Activated naive CD4-positive, alpha-beta T cell treated with anti-CD3 and anti-CD28 coated beads, Interleukin-2, amount 50 U/mL, for 24 hours (primary cell): ENCODE measurements around the gene NDC1.
"Not testable (repeated sequence)": the region's sequence is repeated elsewhere in the genome, so short reads cannot be mapped to it uniquely, and the experiment has no call there.

Source experiments
- H3K27ac Mint-ChIP-seq: one replicate; pipeline ENCODE4 v1.8.0; 2021; ENCODE audit warnings: mild to moderate bottlenecking, mixed read lengths
- H3K27me3 Mint-ChIP-seq: one replicate; pipeline ENCODE4 v1.8.0; 2021; ENCODE audit warnings: mixed read lengths
- H3K36me3 Mint-ChIP-seq: one replicate; pipeline ENCODE4 v1.8.0; 2021; ENCODE audit warnings: mixed read lengths
- H3K4me1 Mint-ChIP-seq: one replicate; pipeline ENCODE4 v1.8.0; 2021; ENCODE audit warnings: mixed read lengths
- H3K4me3 Mint-ChIP-seq: one replicate; pipeline ENCODE4 v1.8.0; 2021; ENCODE audit warnings: mild to moderate bottlenecking, mixed read lengths
- H3K9me3 Mint-ChIP-seq: one replicate; pipeline ENCODE4 v1.8.0; 2021; ENCODE audit warnings: mixed read lengths

Gene NDC1

DNA sequence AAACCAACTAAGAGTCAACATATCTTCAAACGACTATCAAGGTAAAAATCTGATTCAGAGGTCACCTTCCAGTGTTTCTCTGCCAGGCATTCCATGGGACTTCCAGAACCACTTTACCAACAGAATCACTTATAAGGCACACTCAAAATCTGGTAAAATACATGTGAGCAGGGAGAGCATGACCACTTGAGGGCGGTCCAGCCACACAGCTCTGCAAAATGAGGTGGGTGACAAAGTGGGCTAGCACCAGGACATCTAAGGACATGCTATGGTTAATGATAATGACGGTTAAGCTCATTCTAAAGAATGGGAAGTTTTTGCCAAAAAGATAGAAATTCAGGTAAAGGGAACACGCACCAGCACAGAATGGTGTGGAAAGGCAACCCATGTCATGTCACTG lies 74.6 kb downstream of the NDC1 start:
- peaks cover 12% of the 10 kb centered on the region for H3K4me1 Mint-ChIP-seq
- no peaks in the 10 kb centered on the region for H3K27me3 Mint-ChIP-seq
- no peaks in the 10 kb centered on the region for H3K9me3 Mint-ChIP-seq
- H3K27ac Mint-ChIP-seq, result no peak overlapping the region
- H3K36me3 Mint-ChIP-seq, result peaks cover 48% of the 10 kb centered on the region
- no peak overlapping the region for H3K4me3 Mint-ChIP-seq

DNA sequence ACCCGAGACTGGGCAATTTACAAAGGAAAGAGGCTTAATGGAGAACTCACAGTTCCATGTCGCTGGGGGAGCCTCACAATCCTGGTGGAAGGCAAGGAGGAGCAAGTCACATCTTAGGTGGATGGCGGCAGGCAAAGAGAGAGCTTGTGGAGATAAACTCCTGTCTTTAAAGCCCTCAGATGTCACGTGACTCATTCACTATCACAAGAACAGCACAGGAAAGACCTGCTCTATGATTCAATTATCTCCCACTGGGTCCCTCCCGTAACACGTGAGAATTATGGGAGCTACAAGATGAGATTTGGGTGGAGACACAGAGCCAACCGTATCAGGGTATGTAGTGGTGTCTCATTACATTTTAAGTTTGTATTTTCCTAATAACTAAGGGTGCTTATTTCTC lies 77.6 kb downstream of the NDC1 start:
- not testable (repeated sequence) for H3K9me3 Mint-ChIP-seq, H3K27me3 Mint-ChIP-seq, H3K4me1 Mint-ChIP-seq, H3K4me3 Mint-ChIP-seq, H3K27ac Mint-ChIP-seq
- peaks cover 31% of the 10 kb centered on the region for H3K36me3 Mint-ChIP-seq

- Mint-ChIP-seq H3K4me3 (no peak overlapping the region), H3K27ac (no peak overlapping the region), H3K27me3 (no peaks in the 10 kb centered on the region)
Measured at GRCh38 chr1:53755874-53756273, 82.2 kb downstream of the NDC1 start.

DNA sequence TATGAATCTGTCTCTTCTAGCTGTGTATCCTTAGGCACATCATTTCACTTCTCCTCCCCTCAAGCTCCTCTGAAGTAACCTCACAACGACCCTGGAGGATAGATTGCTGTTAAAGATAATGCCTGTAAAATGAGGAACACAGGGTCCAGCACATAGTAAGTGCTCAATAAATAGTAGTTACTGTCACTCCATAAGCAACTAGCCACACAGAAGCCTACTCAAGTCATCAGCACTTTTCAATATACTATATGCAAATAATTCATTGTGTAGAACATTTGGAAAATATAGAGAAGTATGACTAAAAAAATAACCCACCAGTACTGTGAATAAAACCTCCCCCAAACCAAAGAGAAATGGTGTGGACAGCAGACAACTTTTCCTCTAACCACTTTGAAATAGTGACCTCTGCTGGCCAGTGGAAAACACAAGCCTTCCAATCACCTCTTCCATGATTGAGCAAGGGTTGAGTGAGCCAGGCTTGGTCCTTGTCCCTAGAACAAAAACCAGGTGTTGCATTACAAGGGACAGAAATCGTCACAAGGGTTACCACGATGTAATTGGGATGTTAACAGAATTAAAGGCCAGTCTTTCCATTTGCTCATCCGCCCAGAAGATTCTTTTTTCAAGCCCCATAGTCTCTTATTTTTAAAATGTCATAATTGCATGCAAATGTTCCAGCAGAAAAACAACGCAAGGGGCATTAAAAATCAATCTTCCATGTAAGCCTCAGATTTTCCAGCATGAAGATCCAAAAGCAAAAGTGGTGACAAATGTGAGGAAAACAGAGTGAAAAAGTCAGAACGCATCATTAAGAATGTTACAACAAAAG lies 83.4 kb downstream of the NDC1 start:
- Mint-ChIP-seq H3K36me3 (peaks cover 3% of the 10 kb centered on the region), H3K4me1 (no peaks in the 10 kb centered on the region), H3K9me3 (no peaks in the 10 kb centered on the region), H3K27me3 (no peaks in the 10 kb centered on the region), H3K4me3 (no peak overlapping the region), H3K27ac (no peak overlapping the region)

More at GRCh38 chr1:53755874-53756273, 82.2 kb downstream of the NDC1 start:
- no peaks in the 10 kb centered on the region for H3K9me3 Mint-ChIP-seq
- peaks cover 5% of the 10 kb centered on the region for H3K36me3 Mint-ChIP-seq
- no peaks in the 10 kb centered on the region for H3K4me1 Mint-ChIP-seq

DNA sequence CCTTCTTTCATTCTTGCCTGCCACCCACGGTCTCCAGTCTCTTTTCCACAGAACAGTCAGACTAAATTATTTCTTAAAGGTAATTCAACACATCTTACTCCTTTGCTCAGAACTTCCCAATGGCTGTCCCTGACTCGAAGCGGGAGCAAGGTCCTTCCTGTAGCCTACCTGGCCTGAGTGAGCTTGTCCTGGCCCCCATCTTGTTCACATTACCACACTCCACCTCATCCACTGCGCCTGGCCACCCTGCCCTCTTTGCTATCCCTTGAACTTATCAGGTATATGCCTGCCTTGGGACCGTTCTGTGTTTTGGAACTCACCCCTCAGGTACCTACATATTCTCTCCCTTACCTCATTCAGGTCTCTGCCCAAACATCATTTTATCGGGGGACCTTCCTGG lies 85.8 kb downstream of the NDC1 start:
- H3K9me3 Mint-ChIP-seq, result no peaks in the 10 kb centered on the region
- H3K4me1 Mint-ChIP-seq, result no peaks in the 10 kb centered on the region
- H3K27me3 Mint-ChIP-seq, result no peaks in the 10 kb centered on the region
- peaks cover 1% of the 10 kb centered on the region for H3K36me3 Mint-ChIP-seq
- H3K27ac Mint-ChIP-seq, result no peak overlapping the region
- no peak overlapping the region for H3K4me3 Mint-ChIP-seq

- Mint-ChIP-seq H3K4me1 (no peaks in the 10 kb centered on the region), H3K27ac (no peak overlapping the region), H3K9me3 (peaks cover 6% of the 10 kb centered on the region), H3K4me3 (no peak overlapping the region), H3K36me3 (peaks cover under 1% of the 10 kb centered on the region), H3K27me3 (peaks cover 9% of the 10 kb centered on the region)
Measured at GRCh38 chr1:53747841-53748240, 90.3 kb downstream of the NDC1 start.

DNA sequence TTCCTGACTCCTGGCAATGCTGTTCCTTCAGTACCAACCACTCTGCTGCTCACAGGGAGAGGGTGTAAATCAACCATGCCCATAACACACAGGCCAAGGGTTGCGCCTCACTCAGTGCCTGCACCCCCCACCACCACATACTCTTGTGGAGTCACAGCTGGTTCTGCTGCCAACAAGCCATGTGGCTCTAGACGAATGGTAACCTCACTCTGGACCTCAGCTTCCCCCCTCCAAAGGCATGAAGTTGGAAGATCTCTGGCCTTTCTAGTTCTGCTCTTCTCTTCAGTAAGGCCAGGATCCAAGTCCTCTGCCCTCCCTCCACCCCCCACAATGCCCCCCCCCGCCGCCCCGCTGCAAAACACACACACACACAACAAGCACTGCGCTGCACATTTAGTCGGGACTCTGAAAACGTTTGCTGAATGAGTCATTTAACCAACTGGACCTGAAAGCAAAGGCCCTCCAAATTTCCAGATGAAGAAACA lies 97.4 kb downstream of the NDC1 start:
- H3K9me3 Mint-ChIP-seq, result peaks cover 9% of the 10 kb centered on the region
- no peak overlapping the region for H3K27ac Mint-ChIP-seq
- no peak overlapping the region for H3K4me3 Mint-ChIP-seq
- peaks cover 29% of the 10 kb centered on the region for H3K27me3 Mint-ChIP-seq
- H3K4me1 Mint-ChIP-seq, result no peaks in the 10 kb centered on the region
- peaks cover 2% of the 10 kb centered on the region for H3K36me3 Mint-ChIP-seq

GRCh38 chr1:53739109-53739681 lies 98.9 kb downstream of the NDC1 start, which contains the start of gene GLIS1:
TSS of gene GLIS1 (minus strand) at chr1:53739164. CDS start at chr1:53738064, 1,100 bp downstream.
- no peak within 1 kb of the TSS for H3K27ac Mint-ChIP-seq
- no peaks in the 10 kb centered on the region for H3K4me1 Mint-ChIP-seq
- H3K9me3 Mint-ChIP-seq, result peaks cover 9% of the 10 kb centered on the region
- peaks cover 2% of the 10 kb centered on the region for H3K36me3 Mint-ChIP-seq
- peaks cover 32% of the 10 kb centered on the region for H3K27me3 Mint-ChIP-seq
- peak within 1 kb of the TSS; percentile 40 for H3K4me3 Mint-ChIP-seq

DNA sequence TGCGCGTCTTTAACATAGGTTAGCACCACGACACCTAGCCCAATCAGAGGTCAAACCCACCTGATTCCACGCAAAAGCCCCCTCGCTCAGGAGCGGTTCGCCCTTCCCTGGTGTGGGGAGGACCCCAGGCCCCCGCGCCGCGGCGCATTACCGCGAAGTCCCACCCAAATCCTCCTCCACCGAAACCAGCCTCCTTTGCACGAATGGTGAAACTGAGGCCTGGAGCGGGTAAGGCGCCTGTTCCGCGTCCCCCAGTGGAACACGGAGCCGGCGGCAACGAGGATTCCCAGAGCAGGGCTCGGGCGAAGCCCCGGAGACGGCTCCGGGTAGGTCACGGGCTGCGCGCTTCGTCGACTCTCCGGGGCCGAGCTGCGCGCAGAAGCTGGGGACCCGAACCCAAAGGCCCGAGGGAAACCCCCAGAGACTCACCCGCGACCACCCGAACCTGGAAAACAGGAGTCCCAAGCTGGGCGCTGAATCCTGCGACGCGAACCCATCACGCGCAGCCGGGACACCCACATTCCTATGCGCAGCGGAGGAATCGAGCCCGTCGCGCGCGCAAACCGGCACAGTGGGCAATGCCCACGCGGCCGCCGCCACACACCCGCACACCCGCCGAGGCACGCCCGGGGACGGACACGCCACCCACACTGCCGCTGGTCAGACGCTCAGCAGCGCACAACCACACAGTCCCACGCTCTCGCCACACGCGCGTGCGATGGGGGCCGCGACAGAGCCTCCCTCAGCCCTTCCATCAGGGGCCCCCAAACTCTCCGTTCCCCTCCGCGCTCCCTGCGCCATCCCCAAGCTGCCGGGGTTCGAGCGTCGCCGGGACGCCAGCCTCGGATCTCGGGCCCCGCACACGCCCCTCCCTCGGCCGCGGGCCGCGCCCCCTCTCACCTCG lies 99.6 kb downstream of the NDC1 start:
- H3K27me3 Mint-ChIP-seq, result peaks cover 31% of the 10 kb centered on the region
- no peaks in the 10 kb centered on the region for H3K4me1 Mint-ChIP-seq
- peaks cover 2% of the 10 kb centered on the region for H3K36me3 Mint-ChIP-seq
- no peak overlapping the region for H3K27ac Mint-ChIP-seq
- peaks cover 9% of the 10 kb centered on the region for H3K9me3 Mint-ChIP-seq
- H3K4me3 Mint-ChIP-seq, result peak overlapping the region; percentile 31

GRCh38 chr1:53737648-53738204 lies 100.4 kb downstream of the NDC1 start:
- Mint-ChIP-seq H3K9me3 (peaks cover 2% of the 10 kb centered on the region), H3K4me1 (no peaks in the 10 kb centered on the region), H3K4me3 (peak overlapping the region; percentile 15), H3K27me3 (peaks cover 25% of the 10 kb centered on the region), H3K36me3 (peaks cover under 1% of the 10 kb centered on the region), H3K27ac (no peak overlapping the region)

- Mint-ChIP-seq H3K36me3 (no peaks in the 10 kb centered on the region), H3K4me1 (no peaks in the 10 kb centered on the region), H3K4me3 (no peak overlapping the region), H3K27ac (no peak overlapping the region), H3K27me3 (peaks cover 18% of the 10 kb centered on the region), H3K9me3 (no peaks in the 10 kb centered on the region)
Measured at GRCh38 chr1:53736290-53736689, 101.8 kb downstream of the NDC1 start.

- Mint-ChIP-seq H3K27ac (no peak overlapping the region), H3K4me1 (no peaks in the 10 kb centered on the region), H3K36me3 (no peaks in the 10 kb centered on the region), H3K27me3 (peaks cover 16% of the 10 kb centered on the region), H3K9me3 (no peaks in the 10 kb centered on the region), H3K4me3 (no peak overlapping the region)
Measured at GRCh38 chr1:53735681-53736080, 102.4 kb downstream of the NDC1 start.

DNA sequence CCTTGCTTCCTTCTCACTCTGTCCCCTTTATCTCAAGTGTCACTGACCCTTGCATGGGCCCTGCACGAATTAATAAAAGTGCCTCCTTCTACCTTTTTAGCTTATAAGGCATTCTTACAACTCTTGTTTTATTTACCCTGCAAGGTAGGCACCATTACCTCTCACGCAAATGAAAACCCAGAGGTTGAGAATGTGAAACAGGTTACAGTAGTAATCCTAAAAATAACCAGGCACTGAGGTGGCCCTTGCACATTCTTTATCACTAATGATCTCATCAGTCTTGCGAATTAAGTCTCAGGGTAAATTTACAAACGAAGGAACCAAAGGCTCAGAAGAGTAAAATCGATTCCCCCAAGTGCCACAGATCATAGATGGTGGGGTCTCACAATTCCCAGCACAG lies 102.8 kb downstream of the NDC1 start:
- Mint-ChIP-seq H3K9me3 (no peaks in the 10 kb centered on the region), H3K27me3 (peaks cover 16% of the 10 kb centered on the region), H3K4me1 (no peaks in the 10 kb centered on the region), H3K36me3 (no peaks in the 10 kb centered on the region), H3K4me3 (no peak overlapping the region), H3K27ac (no peak overlapping the region)

DNA sequence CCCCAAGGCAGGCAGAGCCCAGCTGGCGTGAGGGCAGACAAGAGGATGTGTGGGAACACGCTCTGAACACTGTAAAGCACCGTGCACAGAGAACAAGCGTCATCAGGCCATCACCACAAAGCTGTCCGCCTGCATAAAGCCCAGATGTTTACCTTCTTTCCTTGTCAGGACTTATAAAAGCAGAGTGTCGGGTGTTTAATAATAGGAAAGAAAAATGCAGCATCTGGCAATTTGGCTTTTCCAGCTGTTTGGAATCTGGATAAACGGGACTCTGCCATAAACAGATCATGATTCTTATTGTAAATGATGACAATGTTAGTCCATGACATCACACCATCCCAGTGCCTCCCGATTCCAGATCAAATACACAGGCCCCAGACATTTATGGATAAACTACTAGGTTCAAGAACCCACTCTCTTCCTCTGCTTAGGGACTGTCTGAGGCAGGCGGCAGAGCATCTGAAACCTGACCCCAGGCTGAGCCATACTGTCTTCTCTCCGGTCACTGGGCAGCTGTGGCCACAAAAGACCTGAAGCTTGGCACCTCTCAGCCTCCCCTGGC lies 103.4 kb downstream of the NDC1 start:
- Mint-ChIP-seq H3K27ac (no peak overlapping the region), H3K4me1 (no peaks in the 10 kb centered on the region), H3K4me3 (no peak overlapping the region), H3K27me3 (peaks cover 16% of the 10 kb centered on the region), H3K9me3 (no peaks in the 10 kb centered on the region), H3K36me3 (no peaks in the 10 kb centered on the region)
